ENCODE data around the gene SGSH. TPM values are rescaled to one million over a fixed set of nuclear protein-coding genes. Genes with fewer than 3 reads are reported as not detected.
A peak's percentile ranks its signal among the peaks of the same experiment; 100 is the strongest.

SGSH gene
- total RNA-seq, 1 donor = 15.9 TPM

DNA sequence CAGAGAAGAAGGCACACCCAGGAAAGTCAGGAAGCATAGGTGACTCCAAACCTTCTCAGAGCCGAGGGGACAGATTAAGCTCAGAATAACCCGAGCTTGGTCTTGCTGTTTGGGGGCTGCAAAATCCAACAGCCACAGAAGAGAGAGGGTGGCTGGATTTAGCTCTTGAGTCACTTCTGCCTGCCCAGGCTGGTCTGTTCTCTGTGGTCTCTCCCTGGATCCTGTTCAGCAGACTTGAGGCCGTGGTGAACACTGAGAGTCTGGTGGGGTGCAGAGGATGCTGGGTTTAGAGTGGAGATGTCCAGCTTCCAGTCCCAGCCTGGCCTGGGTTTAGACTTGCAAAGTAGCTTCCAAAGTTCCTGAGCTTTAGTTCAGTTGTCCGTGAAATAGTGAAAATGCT lies 8.9 kb upstream of the SGSH start:
- Histone ChIP-seq H3K4me2 (ENCODE audit: insufficient read depth, low read length) (no peak overlapping the region), H3K4me3 (ENCODE audit: insufficient read depth, low read length) (no peak overlapping the region), H3K27me3 (ENCODE audit: insufficient read depth, low read length) (no peaks in the 10 kb centered on the region), H4K20me1 (ENCODE audit: insufficient read depth, low read length) (no peaks in the 10 kb centered on the region), H2AFZ (ENCODE audit: low read length) (no peak overlapping the region), H3K4me1 (ENCODE audit: insufficient read depth, low read length) (no peaks in the 10 kb centered on the region), H3K27ac (ENCODE audit: low read depth, low read length) (no peak overlapping the region), H3K79me2 (ENCODE audit: insufficient read depth, low read length) (no peaks in the 10 kb centered on the region), H3K36me3 (ENCODE audit: insufficient read depth, low read length) (peaks cover 19% of the 10 kb centered on the region), H3K9me3 (ENCODE audit: low read depth, low read length) (no peaks in the 10 kb centered on the region)
- DNase-seq (ENCODE audit: insufficient read length, low spot score, missing footprints) = peak; percentile 83
- TF ChIP-seq, protein P1, sequence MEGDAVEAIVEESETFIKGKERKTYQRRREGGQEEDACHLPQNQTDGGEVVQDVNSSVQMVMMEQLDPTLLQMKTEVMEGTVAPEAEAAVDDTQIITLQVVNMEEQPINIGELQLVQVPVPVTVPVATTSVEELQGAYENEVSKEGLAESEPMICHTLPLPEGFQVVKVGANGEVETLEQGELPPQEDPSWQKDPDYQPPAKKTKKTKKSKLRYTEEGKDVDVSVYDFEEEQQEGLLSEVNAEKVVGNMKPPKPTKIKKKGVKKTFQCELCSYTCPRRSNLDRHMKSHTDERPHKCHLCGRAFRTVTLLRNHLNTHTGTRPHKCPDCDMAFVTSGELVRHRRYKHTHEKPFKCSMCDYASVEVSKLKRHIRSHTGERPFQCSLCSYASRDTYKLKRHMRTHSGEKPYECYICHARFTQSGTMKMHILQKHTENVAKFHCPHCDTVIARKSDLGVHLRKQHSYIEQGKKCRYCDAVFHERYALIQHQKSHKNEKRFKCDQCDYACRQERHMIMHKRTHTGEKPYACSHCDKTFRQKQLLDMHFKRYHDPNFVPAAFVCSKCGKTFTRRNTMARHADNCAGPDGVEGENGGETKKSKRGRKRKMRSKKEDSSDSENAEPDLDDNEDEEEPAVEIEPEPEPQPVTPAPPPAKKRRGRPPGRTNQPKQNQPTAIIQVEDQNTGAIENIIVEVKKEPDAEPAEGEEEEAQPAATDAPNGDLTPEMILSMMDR (IDR thresholded peaks at IDR 0.05; ENCODE audit: extremely low read depth, low read depth, low read length) = no peak

DNA sequence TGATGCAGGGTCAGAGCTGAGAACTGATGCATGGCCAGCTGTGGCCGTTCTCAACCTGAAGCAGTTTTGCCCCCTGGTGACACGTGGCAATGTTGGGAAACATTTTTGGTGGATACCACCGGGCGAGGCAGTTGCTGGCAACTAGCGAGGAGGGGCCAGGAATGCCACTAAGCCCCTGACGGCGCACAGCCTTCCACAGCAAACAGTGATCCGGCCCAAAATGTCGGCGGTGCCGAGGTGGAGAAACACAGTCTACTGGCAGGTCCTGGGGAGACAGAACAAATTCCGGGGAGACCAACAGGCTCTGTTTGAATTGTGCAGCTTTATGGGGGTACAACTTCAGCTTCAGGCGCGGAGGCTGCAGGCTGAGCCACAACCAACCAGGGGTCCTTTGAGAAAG lies 8.3 kb upstream of the SGSH start:
- Histone ChIP-seq H2AFZ (ENCODE audit: low read length) (no peak overlapping the region), H3K4me1 (ENCODE audit: insufficient read depth, low read length) (no peaks in the 10 kb centered on the region), H4K20me1 (ENCODE audit: insufficient read depth, low read length) (no peaks in the 10 kb centered on the region), H3K79me2 (ENCODE audit: insufficient read depth, low read length) (no peaks in the 10 kb centered on the region), H3K27ac (ENCODE audit: low read depth, low read length) (no peak overlapping the region), H3K36me3 (ENCODE audit: insufficient read depth, low read length) (peaks cover 15% of the 10 kb centered on the region), H3K4me3 (ENCODE audit: insufficient read depth, low read length) (no peak overlapping the region), H3K9me3 (ENCODE audit: low read depth, low read length) (no peaks in the 10 kb centered on the region), H3K27me3 (ENCODE audit: insufficient read depth, low read length) (no peaks in the 10 kb centered on the region), H3K4me2 (ENCODE audit: insufficient read depth, low read length) (no peak overlapping the region)
- DNase-seq (ENCODE audit: insufficient read length, low spot score, missing footprints) = no peak
- TF ChIP-seq, protein P1 (IDR thresholded peaks at IDR 0.05; ENCODE audit: extremely low read depth, low read depth, low read length) = no peak

DNA sequence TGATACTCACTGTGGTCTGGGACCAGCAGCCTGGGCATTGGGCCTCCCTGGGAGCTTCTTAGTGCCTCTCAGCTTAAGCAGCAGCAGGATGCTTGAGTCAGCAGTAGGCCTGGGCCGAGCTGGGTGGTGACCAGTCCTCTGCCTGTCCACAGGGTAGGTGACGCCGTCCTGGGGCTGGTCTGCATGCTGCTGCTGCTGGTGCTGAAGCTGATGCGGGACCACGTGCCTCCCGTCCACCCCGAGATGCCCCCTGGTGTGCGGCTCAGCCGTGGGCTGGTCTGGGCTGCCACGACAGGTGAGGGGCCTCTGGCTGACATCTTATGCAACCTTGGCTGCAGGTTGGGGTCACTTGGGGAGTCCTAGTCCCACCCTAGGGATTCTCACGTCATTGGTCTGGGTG lies 7.5 kb upstream of the SGSH start:
- Histone ChIP-seq H3K4me3 (ENCODE audit: insufficient read depth, low read length) (no peak overlapping the region), H3K36me3 (ENCODE audit: insufficient read depth, low read length) (peaks cover 10% of the 10 kb centered on the region), H4K20me1 (ENCODE audit: insufficient read depth, low read length) (peaks cover 5% of the 10 kb centered on the region), H2AFZ (ENCODE audit: low read length) (no peak overlapping the region), H3K79me2 (ENCODE audit: insufficient read depth, low read length) (no peaks in the 10 kb centered on the region), H3K27ac (ENCODE audit: low read depth, low read length) (no peak overlapping the region), H3K27me3 (ENCODE audit: insufficient read depth, low read length) (no peaks in the 10 kb centered on the region), H3K9me3 (ENCODE audit: low read depth, low read length) (no peaks in the 10 kb centered on the region), H3K4me1 (ENCODE audit: insufficient read depth, low read length) (no peaks in the 10 kb centered on the region), H3K4me2 (ENCODE audit: insufficient read depth, low read length) (no peak overlapping the region)
- DNase-seq (ENCODE audit: insufficient read length, low spot score, missing footprints) = peak; percentile 35
- TF ChIP-seq, protein P1 (IDR thresholded peaks at IDR 0.05; ENCODE audit: extremely low read depth, low read depth, low read length) = no peak

DNA sequence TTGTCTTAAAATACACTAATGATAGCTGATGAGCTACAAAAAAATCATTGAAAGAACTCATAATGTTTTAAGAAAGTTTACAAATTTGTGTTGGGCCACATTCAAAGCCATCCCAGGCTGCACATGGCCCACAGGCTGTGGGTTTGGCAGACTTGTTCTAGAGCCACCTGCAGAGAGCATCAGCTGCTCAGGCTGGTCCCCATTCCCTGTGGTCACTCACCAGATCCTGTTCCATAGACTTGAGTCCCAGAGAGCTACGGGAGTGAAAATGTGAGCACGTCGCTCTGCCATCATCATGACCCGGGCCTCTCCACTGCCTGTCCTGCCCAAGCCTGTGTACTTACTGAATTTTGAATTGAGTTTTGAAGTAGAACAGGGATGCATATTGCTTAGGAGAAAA lies 7.0 kb upstream of the SGSH start:
- no peak overlapping the region for H2AFZ ChIP-seq (ENCODE audit: low read length)
- no peaks in the 10 kb centered on the region for H3K79me2 ChIP-seq (ENCODE audit: insufficient read depth, low read length)
- H3K36me3 ChIP-seq (ENCODE audit: insufficient read depth, low read length) = peaks cover 5% of the 10 kb centered on the region
- H3K4me1 ChIP-seq (ENCODE audit: insufficient read depth, low read length) = no peaks in the 10 kb centered on the region
- H3K27ac ChIP-seq (ENCODE audit: low read depth, low read length) = no peak overlapping the region
- peaks cover 5% of the 10 kb centered on the region for H4K20me1 ChIP-seq (ENCODE audit: insufficient read depth, low read length)
- H3K4me2 ChIP-seq (ENCODE audit: insufficient read depth, low read length) = no peak overlapping the region
- H3K27me3 ChIP-seq (ENCODE audit: insufficient read depth, low read length) = no peaks in the 10 kb centered on the region
- H3K9me3 ChIP-seq (ENCODE audit: low read depth, low read length) = no peaks in the 10 kb centered on the region
- H3K4me3 ChIP-seq (ENCODE audit: insufficient read depth, low read length) = no peak overlapping the region
- DNase-seq (ENCODE audit: insufficient read length, low spot score, missing footprints) = no peak
- TF ChIP-seq, protein P1 (IDR thresholded peaks at IDR 0.05; ENCODE audit: extremely low read depth, low read depth, low read length) = no peak

All from osteoblast (primary cell).